Testis (tissue), 3 donors: ENCODE measurements around the gene DCTN4. TPM values are rescaled to one million over a fixed set of nuclear protein-coding genes. Genes with fewer than 3 reads are reported as not detected.

ENCODE experiments used
- DNase-seq: peaks from one replicate; pipeline ENCODE4 v3.0.0-alpha.2; 2019
- H3K27ac ChIP-seq, 2 donors: fragments of 200-600 bp; sonication (generic); one replicate each; pipeline ENCODE4 v1.5.1; 2019
- H3K27me3 ChIP-seq: fragments of 200-600 bp; sonication (generic); one replicate; pipeline ENCODE4 v1.5.1; 2019
- H3K36me3 ChIP-seq: fragments of 200-600 bp; sonication (generic); one replicate; pipeline ENCODE4 v1.5.1; 2017; ENCODE audit warnings: low read depth; ENCODE audit errors: missing control alignments
- H3K4me1 ChIP-seq: fragments of 200-600 bp; sonication (generic); one replicate; pipeline ENCODE4 v1.5.1; 2019
- H3K4me3 ChIP-seq, 2 donors: fragments of 200-600 bp; sonication (generic); one replicate each; pipeline ENCODE4 v1.5.1; 2017 to 2019
- H3K9me3 ChIP-seq: fragments of 200-600 bp; sonication (generic); one replicate; pipeline ENCODE4 v1.5.1; 2017
- CTCF ChIP-seq, 3 experiments: fragments of 450-650 bp in 2 of 3; fragments of 200-600 bp in 1 of 3; sonication (generic) in 1 of 3; IDR thresholded peaks; one replicate each; pipeline ENCODE4 v1.5.1; 2016 to 2019; ENCODE audit warnings: antibody characterized with exemption in 3 of 3, mild to moderate bottlenecking in 2 of 3, moderate library complexity in 1 of 3
- POLR2A ChIP-seq: fragments of 450-650 bp; IDR thresholded peaks from one replicate; pipeline ENCODE4 v1.6.1; 2017; ENCODE audit warnings: antibody characterized with exemption, mild to moderate bottlenecking, moderate library complexity
- WGBS, 2 donors: methylation state at CpG; one replicate each; pipeline ENCODE4 v1.1.5; 2018; 5-methylcytosine and 5-hydroxymethylcytosine counted together
- intact Hi-C: fragments of 100-400 bp; cut with DNase I; formaldehyde crosslinking; loops from one replicate; pipeline ENCODE4 v1.15.1; 2023; ENCODE audit warnings: low total_unique reads
- polyA plus RNA-seq: library from polyadenylated mRNA; stranded (reverse); fragments of 350-450 nt; fragmentation: Illumina TruSeq; extraction: RNeasy Lipid Tissue Mini Kit (QIAGEN cat#74804); gene quantifications from one replicate; pipeline ENCODE4 v1.2.3, GENCODE V29; 2014; ENCODE audit warnings: low read depth, low replicate concordance; ENCODE audit not compliant: insufficient read depth
- total RNA-seq, 2 donors: library from RNA; depleted of rRNA; stranded (reverse); fragments of >200 nt; gene quantifications; one replicate each; pipeline ENCODE4 v1.2.3, GENCODE V29; 2016

The DCTN4 gene
- total and polyA plus RNA-seq, 3 donors from 2014 or later = 55.7 to 94.0 (median 91.5) TPM

DNA sequence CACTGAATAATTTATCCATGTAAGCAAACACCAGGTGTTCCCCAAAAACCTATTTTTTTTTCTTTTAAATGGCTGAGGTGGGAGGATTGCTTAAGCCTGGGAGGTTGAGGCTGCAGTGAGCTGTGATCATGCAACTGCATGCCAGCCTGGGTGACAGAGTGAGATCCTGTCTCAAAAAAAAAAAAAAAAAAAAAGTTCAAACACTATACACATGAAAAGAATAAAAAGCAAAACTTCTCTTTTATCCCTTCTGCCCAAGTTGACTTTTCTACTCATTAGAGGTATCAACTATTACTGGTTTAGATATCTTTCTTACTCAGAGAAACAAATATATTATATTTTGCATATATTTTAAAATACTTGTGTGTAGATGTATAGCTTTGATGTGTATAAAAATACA is 17.8 kb downstream of the DCTN4 start:
- no peak overlapping the region for H3K27ac ChIP-seq
- H3K27me3 ChIP-seq = no peaks in the 10 kb centered on the region
- TF ChIP-seq POLR2A = no peak
- no peak for TF ChIP-seq CTCF (IDR thresholded peaks at IDR 0.05)
- H3K4me3 ChIP-seq = no peak overlapping the region
- no peak for DNase-seq
- H3K4me1 ChIP-seq = peaks cover 10% of the 10 kb centered on the region
- intact Hi-C loops = no loop called here
- H3K36me3 ChIP-seq = no peaks in the 10 kb centered on the region
- no peaks in the 10 kb centered on the region for H3K9me3 ChIP-seq

GRCh38 chr5:150738862-150739261 is 20.0 kb downstream of the DCTN4 start:
- 92 to 95% methylated on average over 7 of the region's 7 CpGs for WGBS, 2 donors
- TF ChIP-seq CTCF (IDR thresholded peaks at IDR 0.05) (no peak), POLR2A (no peak)

DNA sequence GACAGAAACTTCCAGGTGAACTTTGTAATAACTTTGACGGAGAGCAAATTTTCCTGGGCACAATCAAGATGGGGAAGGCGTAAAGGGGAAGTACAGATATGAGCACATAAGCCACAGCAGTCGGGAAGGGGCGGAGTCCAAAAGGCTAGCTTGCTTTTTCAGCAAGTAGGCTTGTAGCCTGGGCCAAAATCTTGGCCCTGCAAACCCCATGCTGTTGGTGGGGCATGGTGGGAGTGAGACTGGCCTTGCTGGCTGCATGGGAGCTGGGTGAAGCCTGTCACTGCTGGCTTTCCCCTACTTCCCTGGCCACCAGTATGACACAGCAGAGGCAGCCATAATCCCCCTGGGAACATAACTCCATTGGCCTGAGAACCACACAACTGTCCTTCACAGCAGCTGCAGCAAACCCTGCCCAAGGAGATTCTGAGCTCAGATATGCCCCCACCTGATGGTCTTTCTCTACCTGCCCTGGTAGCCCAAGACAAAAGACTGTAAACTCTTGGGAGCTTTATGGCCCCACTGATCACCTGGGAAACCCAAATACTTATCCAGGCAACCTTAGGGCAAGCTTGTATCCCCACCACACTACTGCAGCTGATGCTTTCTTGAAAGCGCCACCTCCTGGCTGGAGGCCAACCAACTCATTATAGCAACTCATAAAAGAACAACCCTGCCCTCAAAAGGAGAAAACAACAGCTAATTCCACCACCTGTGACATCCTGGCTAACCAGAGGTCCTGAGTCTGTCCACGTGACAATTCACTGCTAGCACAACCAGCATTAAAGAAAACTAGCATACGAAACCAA is 24.0 kb downstream of the DCTN4 start:
- DNase-seq = peak; percentile 41
- Histone ChIP-seq H3K4me3 (no peak overlapping the region), H3K27me3 (no peaks in the 10 kb centered on the region), H3K36me3 (no peaks in the 10 kb centered on the region), H3K9me3 (no peaks in the 10 kb centered on the region), H3K27ac (peak overlapping the region in 1 of 2 donors; percentile 25), H3K4me1 (peaks cover 6% of the 10 kb centered on the region)
- no peak for TF ChIP-seq CTCF (IDR thresholded peaks at IDR 0.05)
- TF ChIP-seq POLR2A = no peak
- 87 to 95% methylated on average over 7 of the region's 7 CpGs for WGBS, 2 donors
- intact Hi-C loops = no loop called here

More at GRCh38 chr5:150738862-150739261, 20.0 kb downstream of the DCTN4 start:
- intact Hi-C loops = no loop called here
- Histone ChIP-seq H3K4me3 (no peak overlapping the region), H3K27me3 (no peaks in the 10 kb centered on the region), H3K27ac (no peak overlapping the region), H3K36me3 (no peaks in the 10 kb centered on the region), H3K9me3 (no peaks in the 10 kb centered on the region), H3K4me1 (peaks cover 10% of the 10 kb centered on the region)
- no peak for DNase-seq

GRCh38 chr5:150731669-150732242 is 27.1 kb downstream of the DCTN4 start:
- TF ChIP-seq CTCF (IDR thresholded peaks at IDR 0.05) = no peak
- TF ChIP-seq POLR2A = no peak
- no peak for DNase-seq
- WGBS, 2 donors = 87 to 88% methylated on average over 6 of the region's 6 CpGs
- H3K27ac ChIP-seq = peak overlapping the region in 1 of 2 donors; percentile 29
- no peaks in the 10 kb centered on the region for H3K27me3 ChIP-seq
- intact Hi-C loops = no loop called here
- H3K4me1 ChIP-seq = no peaks in the 10 kb centered on the region
- H3K4me3 ChIP-seq = no peak overlapping the region
- H3K9me3 ChIP-seq = no peaks in the 10 kb centered on the region
- H3K36me3 ChIP-seq = no peaks in the 10 kb centered on the region
